K562 (cell line): ENCODE measurements around the gene FAM174C. TPM values are rescaled to one million over a fixed set of nuclear protein-coding genes. Genes with fewer than 3 reads are reported as not detected.
A peak's percentile ranks its signal among the peaks of the same experiment; 100 is the strongest.

Experiments used
- ADNP ChIP-seq: fragments of 200-800 bp; sonication (Bioruptor generic); IDR thresholded peaks from 2 replicates; pipeline ENCODE4 v1.6.1; 2016; ENCODE audit warnings: missing genetic modification characterization, missing compliant biosample characterization
- BCOR ChIP-seq: fragments of 450-650 bp; IDR thresholded peaks from 2 replicates; pipeline ENCODE4 v1.6.1; 2016
- CHCHD3 ChIP-seq: fragments of 250-450 bp; sonication (Bioruptor Pico); IDR thresholded peaks from 2 replicates; pipeline ENCODE4 v2.1.2; 2022; ENCODE audit warnings: mild to moderate bottlenecking
- CREB5 ChIP-seq: fragments of 250-450 bp; sonication (Bioruptor Pico); IDR thresholded peaks from 2 replicates; pipeline ENCODE4 v1.5.0; 2020; ENCODE audit warnings: mild to moderate bottlenecking
- DPF2 ChIP-seq: fragments of 450-650 bp; IDR thresholded peaks from 2 replicates; pipeline ENCODE4 v1.6.1; 2016
- GABPB1 ChIP-seq: sonication (generic); formaldehyde crosslinking; IDR thresholded peaks from 2 replicates; pipeline ENCODE4 v1.8.0; 2022; ENCODE audit warnings: mild to moderate bottlenecking, missing genetic modification reagents
- HMBOX1 ChIP-seq: sonication (generic); IDR thresholded peaks from 2 replicates; pipeline ENCODE4 v1.6.1; 2016
- MYNN ChIP-seq, 2 experiments: sonication (generic); formaldehyde crosslinking in 1 of 2; IDR thresholded peaks; 2 replicates each; pipeline versions ENCODE4 v1.5.0 to v1.6.1; 2016 to 2020; ENCODE audit warnings: antibody characterized with exemption in 1 of 2, missing genetic modification reagents in 1 of 2
- NR4A1 ChIP-seq, 2 experiments: fragments of 250-450 bp in 1 of 2; fragments of 450-650 bp in 1 of 2; sonication (Bioruptor Pico) in 1 of 2; IDR thresholded peaks; 2 replicates each; pipeline versions ENCODE4 v1.4.0 to v1.6.1; 2016 to 2020; ENCODE audit warnings: mild to moderate bottlenecking in 2 of 2, missing compliant biosample characterization in 1 of 2, missing genetic modification characterization in 1 of 2, moderate library complexity in 1 of 2
- RBM34 ChIP-seq: fragments of 200-400 bp; formaldehyde crosslinking; IDR thresholded peaks from 2 replicates; pipeline ENCODE4 v1.6.1; 2018; ENCODE audit warnings: low read length, borderline replicate concordance; ENCODE audit not compliant: insufficient read depth
- RFX7 ChIP-seq: fragments of 250-450 bp; sonication (Bioruptor Pico); IDR thresholded peaks from 2 replicates; pipeline ENCODE4 v1.5.1; 2021; ENCODE audit warnings: mild to moderate bottlenecking
- SAFB ChIP-seq: fragments of 200-400 bp; formaldehyde crosslinking; IDR thresholded peaks from 2 replicates; pipeline ENCODE4 v1.6.1; 2017; ENCODE audit warnings: low read depth, low read length, borderline replicate concordance
- SMARCE1 ChIP-seq: fragments of 450-650 bp; IDR thresholded peaks from 2 replicates; pipeline ENCODE4 v1.7.1; 2016; ENCODE audit warnings: mild to moderate bottlenecking
- ZBTB33 ChIP-seq: sonication (generic); formaldehyde crosslinking; IDR thresholded peaks from 2 replicates; pipeline ENCODE4 v1.8.1; 2023; ENCODE audit warnings: mild to moderate bottlenecking, missing genetic modification reagents
- ZC3H11A ChIP-seq: IDR thresholded peaks from 2 replicates; pipeline ENCODE4 v1.6.1; 2012; ENCODE audit warnings: low read depth, low read length, improper control_type of control experiment
- ZNF280B ChIP-seq: fragments of 250-450 bp; sonication (Bioruptor Pico); IDR thresholded peaks from 2 replicates; pipeline ENCODE4 v1.5.1; 2021; ENCODE audit warnings: mild to moderate bottlenecking
- ZNF518B ChIP-seq: fragments of 250-450 bp; sonication (Bioruptor Pico); IDR thresholded peaks from 2 replicates; pipeline ENCODE4 v1.5.0; 2021; ENCODE audit warnings: mild to moderate bottlenecking, moderate library complexity
- polyA plus RNA-seq, 8 experiments: library from polyadenylated mRNA; depleted of rRNA in 4 of 8; stranded (reverse) in 5 of 8; unstranded in 3 of 8; fragments of >200 nt; fragmentation: Nextera tagmentation in 2 of 8; fragmentation: Illumina TruSeq in 1 of 8; extraction: Ambion mirVana in 2 of 8; extraction: Trizol in 1 of 8; gene quantifications; 2 replicates each; pipeline versions ENCODE4 v1.2.1 to v1.2.3, GENCODE V29; 2011 to 2014; ENCODE audit warnings: inconsistent platforms in 1 of 8, missing spikeins in 1 of 8
- total RNA-seq, 7 experiments: library from RNA; depleted of rRNA in 6 of 7; stranded (reverse); fragments of >200 nt in 6 of 7; fragmentation: Illumina TruSeq in 2 of 7; extraction: Trizol in 2 of 7; gene quantifications; 2 replicates each; pipeline versions ENCODE4 v1.2.1 to v1.2.3, GENCODE V29; 2011 to 2021; ENCODE audit warnings: low replicate concordance in 1 of 7

Gene FAM174C
- total and polyA plus RNA-seq, 9 of the 15 experiments (the other 6 are each of a cell fraction or from before 2014, with no cell fraction given): 0.66 to 89.6 (median 20.3) TPM

- TF ChIP-seq ZNF280B (CRISPR knock-in tag): no peak
- TF ChIP-seq ZNF518B (CRISPR knock-in tag): no peak
- no peak for TF ChIP-seq HMBOX1
- peak; percentile 74; the same call in 1 of the 2 replicates for TF ChIP-seq RBM34
- peak; percentile 61; the same call in 1 of the 2 replicates for TF ChIP-seq GABPB1 (CRISPR knock-in tag)
- TF ChIP-seq NR4A1 (CRISPR knock-in tag; IDR thresholded peaks at IDR 0.05): no peak
- TF ChIP-seq NR4A1 (tag; IDR thresholded peaks at IDR 0.05): no peak; the same call in 1 of the 2 replicates
- TF ChIP-seq BCOR: no peak
- TF ChIP-seq SAFB: 0 out of 2 replicates have a peak, but pooled peaks have one; percentile 40
- TF ChIP-seq MYNN (IDR thresholded peaks at IDR 0.05): no peak; the same call in 1 of the 2 replicates
- no peak for TF ChIP-seq MYNN (CRISPR knock-in tag; IDR thresholded peaks at IDR 0.05)
- TF ChIP-seq ZBTB33 (CRISPR knock-in tag): no peak
- TF ChIP-seq ZC3H11A: no peak
- TF ChIP-seq ADNP: no peak
- TF ChIP-seq RFX7: no peak
- no peak for TF ChIP-seq DPF2
- no peak for TF ChIP-seq SMARCE1
- TF ChIP-seq CREB5 (CRISPR knock-in tag): no peak
- 0 out of 2 replicates have a peak, but pooled peaks have one; percentile 8 for TF ChIP-seq CHCHD3 (CRISPR knock-in tag)
Measured at GRCh38 chr19:1275260-1275975, at the start of gene FAM174C (continued).
